CD4-positive, alpha-beta T cell treated with Interleukin-17A for 4 hours (primary cell): ENCODE measurements around the gene DDX5.
"Not testable (repeated sequence)": the region's sequence is repeated elsewhere in the genome, so short reads cannot be mapped to it uniquely, and the experiment has no call there.

ENCODE experiments used
- DNase-seq: peaks from one replicate; pipeline ENCODE4 v3.0.0-alpha.2; 2020; ENCODE audit warnings: mixed read lengths

DDX5 gene

DNA sequence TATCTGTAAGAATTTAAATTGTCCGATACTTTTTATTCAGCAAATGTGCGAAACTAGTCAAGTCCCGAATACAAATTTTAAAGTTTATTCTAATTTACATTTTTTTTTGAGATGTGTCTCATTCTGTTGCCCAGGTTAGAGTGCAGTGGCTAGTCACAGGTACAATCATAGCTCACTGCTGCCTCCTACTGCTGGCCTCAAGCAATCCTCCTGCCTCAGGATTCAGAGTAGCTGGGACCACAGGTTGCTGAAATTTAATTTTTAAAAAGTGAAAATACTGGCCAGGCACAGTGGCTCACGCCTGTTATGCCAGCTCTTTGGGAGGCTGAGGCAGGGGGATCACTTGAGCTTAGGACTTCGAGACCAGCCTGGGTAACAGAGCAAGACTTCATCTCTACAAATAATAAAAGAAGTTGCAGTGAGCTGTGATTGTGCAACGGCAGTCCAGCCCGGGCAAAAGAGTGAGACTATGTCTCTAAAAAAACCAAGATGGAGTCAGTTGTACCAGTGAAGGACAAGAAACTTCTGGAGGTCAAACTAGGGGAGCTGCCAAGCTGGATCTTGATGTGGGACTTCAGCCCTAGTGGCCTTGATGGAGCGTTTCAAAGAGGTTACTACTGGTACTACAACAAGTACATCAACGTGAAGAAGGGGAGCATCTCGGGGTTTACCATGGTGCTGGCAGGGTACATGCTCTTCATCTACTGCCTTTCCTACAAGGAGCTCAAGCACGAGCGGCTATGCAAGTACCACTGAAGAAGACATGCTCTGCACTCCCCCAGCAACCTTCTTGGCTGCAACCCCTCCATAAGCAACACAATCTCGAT is 14.8 kb downstream of the DDX5 start:
- DNase-seq = peak; percentile 71

- no peak for DNase-seq
Measured at GRCh38 chr17:64488301-64488700, 17.8 kb downstream of the DDX5 start.

GRCh38 chr17:64484380-64484779 is 21.7 kb downstream of the DDX5 start:
- no peak for DNase-seq

GRCh38 chr17:64480951-64481350 is 25.1 kb downstream of the DDX5 start:
- DNase-seq = no peak

DNA sequence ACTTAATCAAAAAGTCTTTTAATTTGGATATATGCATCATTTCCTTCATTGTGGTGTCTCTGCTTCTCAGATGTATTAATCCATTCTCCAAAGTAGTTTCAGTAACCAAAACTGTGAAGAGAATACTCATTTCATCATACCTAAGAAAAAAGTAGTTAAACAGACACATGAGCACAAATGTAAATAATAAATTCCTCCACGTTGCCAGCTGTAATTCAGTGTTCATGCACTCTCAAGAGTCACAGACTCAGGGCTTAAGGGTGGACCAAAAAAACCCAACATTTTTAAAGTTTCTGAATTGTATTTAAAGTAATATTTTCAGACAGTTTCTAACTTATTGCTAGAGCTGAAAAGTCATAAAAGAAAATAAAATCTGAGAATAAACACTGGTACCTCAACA is 28.2 kb downstream of the DDX5 start:
- no peak for DNase-seq

- DNase-seq = no peak
Measured at GRCh38 chr17:64472564-64472963, 33.5 kb downstream of the DDX5 start.

- no peak for DNase-seq
Measured at GRCh38 chr17:64471440-64471839, 34.6 kb downstream of the DDX5 start.

GRCh38 chr17:64470625-64471024 is 35.5 kb downstream of the DDX5 start:
- DNase-seq = no peak

GRCh38 chr17:64466834-64467233 is 39.3 kb downstream of the DDX5 start:
- not testable (repeated sequence) for DNase-seq

GRCh38 chr17:64466019-64466735 is 39.9 kb downstream of the DDX5 start:
- no peak for DNase-seq

GRCh38 chr17:64461788-64462187 is 44.3 kb downstream of the DDX5 start:
- DNase-seq = no peak

DNA sequence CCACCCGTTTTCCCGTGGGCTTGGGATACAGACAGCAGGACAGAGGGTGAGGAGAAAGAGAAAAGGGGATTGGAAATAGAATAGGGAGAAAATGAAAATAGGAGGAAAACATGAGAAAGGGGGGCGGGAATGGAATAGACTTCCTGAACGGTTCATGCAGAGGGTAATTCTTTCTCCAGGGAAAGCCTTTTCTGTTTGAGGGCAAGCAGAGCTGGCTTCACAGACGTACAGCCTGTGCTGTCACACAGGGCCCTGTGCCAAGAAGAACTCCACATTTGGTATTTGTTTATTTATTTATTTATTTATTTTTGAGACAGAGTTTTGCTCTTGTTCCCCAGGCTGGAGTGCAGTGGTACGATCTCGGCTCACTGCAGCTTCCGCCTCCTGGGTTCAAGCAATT is 45.1 kb downstream of the DDX5 start:
- no peak for DNase-seq

GRCh38 chr17:64459818-64460217 is 46.3 kb downstream of the DDX5 start:
- not testable (repeated sequence) for DNase-seq

GRCh38 chr17:64459284-64459747 is 46.8 kb downstream of the DDX5 start:
- no peak for DNase-seq

DNA sequence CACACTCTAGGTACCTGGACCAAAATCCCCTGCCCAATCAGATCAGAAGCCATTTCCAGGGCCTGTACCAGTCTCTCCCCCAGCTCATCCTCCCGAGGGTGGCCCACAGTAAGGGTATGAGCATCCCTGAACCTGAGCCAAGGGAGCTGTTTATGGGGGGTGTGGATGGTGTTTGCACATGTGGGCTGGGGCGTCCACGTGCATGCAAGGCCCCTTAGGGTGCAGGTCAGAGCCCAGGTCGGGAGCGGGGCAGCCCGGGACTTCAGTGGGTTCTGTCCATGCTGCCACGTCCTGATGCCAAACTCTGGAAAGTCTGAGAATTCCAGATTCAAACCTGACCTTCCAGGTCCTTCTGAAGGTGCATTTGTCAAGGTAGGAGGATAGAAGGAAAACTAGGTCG is 47.3 kb downstream of the DDX5 start:
- no peak for DNase-seq

DNA sequence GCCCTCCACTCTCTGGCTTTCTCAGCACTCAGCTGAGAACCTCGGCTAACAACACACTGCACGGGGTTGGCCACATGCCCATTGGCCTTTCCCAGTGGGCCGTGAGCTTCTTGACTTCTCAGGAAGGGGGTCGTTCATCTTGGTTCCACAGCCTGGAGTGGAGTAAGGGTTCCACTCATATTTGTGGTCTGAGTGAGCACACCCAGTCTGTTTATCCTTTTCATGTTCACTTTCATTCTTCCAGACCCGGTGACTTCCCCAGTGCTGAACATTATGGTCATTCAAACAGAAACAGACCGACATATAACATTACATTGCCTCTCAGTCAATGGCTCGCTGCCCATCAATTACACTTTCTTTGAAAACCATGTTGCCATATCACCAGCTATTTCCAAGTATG is 48.9 kb downstream of the DDX5 start:
- no peak for DNase-seq

DNA sequence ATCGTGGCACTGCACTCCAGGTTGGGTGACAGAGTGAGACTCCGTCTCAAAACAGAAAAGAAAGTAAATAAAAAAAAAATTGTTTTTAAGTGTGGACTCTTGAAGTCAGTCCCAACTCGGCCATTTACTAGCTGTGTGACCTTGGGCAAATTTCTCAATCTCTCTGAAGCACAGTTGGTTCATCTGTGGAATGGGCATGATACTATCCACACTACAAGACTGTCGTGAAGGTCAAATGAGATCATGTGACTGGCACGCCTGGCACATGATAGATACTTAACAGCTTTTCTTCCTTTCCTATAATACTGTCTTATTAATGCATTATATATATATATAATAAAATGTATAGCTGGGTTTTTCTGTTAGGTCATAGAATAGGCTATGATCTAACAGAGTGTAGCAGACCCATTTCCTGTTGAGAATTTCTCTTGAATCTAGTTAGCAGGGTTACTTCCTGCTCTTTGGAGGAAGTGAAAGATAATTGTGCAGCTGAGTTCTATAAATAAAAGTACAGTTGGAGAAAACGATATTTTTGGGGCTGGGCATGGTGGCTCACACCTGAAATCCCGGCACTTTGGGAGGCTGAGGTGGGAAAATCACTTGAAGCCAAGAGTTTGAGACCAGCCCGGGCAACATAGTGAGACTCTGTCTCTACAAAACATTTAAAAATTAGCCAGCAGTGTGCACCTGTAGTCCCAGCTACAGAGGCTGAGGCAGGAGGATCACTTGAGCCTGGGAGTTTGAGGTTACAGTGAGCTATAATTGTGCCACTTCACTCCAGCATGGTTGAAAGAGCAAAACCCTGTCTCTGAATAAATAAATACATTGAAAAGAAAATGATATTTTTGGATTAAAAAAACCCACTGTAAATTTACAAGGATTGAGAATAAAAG is 49.9 kb downstream of the DDX5 start:
- DNase-seq = no peak

GRCh38 chr17:64449545-64449944 is 56.5 kb downstream of the DDX5 start:
- no peak for DNase-seq

GRCh38 chr17:64448665-64449512 is 57.2 kb downstream of the DDX5 start, which contains the start of gene MILR1:
Gene MILR1, plus strand, starts transcription at chr17:64449115. Its CDS starts 54 bp downstream, at chr17:64449169.
- peak; percentile 21 for DNase-seq
